ENCODE results near the gene SH3RF1.

DNA sequence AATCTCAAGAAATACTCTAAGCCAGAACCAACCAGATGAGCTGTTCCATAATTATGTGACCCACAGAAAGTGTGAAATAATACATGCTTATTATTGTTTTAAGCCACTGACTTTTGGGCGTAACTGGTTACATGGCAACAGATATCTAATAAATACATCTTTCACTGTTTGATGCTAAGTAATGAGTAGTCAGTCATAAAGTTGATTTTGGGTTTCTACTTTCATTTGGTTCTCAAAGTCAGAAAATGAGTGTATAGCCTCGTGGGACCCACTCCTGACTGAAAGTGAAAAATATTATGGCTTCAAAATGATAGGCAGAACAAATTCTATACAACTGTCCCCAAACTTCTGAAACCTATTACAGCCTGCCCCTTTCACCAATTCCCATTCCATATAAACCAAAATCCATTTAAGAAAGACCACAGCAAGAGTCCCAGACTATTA is 172.7 kb downstream of the SH3RF1 start:
- TF ChIP-seq, protein P1, sequence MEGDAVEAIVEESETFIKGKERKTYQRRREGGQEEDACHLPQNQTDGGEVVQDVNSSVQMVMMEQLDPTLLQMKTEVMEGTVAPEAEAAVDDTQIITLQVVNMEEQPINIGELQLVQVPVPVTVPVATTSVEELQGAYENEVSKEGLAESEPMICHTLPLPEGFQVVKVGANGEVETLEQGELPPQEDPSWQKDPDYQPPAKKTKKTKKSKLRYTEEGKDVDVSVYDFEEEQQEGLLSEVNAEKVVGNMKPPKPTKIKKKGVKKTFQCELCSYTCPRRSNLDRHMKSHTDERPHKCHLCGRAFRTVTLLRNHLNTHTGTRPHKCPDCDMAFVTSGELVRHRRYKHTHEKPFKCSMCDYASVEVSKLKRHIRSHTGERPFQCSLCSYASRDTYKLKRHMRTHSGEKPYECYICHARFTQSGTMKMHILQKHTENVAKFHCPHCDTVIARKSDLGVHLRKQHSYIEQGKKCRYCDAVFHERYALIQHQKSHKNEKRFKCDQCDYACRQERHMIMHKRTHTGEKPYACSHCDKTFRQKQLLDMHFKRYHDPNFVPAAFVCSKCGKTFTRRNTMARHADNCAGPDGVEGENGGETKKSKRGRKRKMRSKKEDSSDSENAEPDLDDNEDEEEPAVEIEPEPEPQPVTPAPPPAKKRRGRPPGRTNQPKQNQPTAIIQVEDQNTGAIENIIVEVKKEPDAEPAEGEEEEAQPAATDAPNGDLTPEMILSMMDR (IDR thresholded peaks at IDR 0.05) = no peak
- no peak for TF ChIP-seq POLR2A (IDR thresholded peaks at IDR 0.05)

Measured in uterus (tissue), 2 donors.